Upper lobe of left lung (tissue), 6 donors: Measurements from ENCODE around the gene PEPD. TPM values are rescaled to one million over a fixed set of nuclear protein-coding genes. Genes with fewer than 3 reads are reported as not detected.
A peak's percentile ranks its signal among the peaks of the same experiment; 100 is the strongest.

Experiments used
- ATAC-seq, 2 donors: fragments of 200-7000 bp; cut with Tn5 transposase; one replicate each; pipeline ENCODE4 v1.9.1; 2022; ENCODE audit warnings: mild to moderate bottlenecking in 2 of 2, moderate library complexity in 2 of 2; ENCODE audit not compliant: low FRiP score in 2 of 2
- DNase-seq, 2 donors: peaks; one replicate each; pipeline ENCODE4 v3.0.0-alpha.2; 2019 to 2020
- H3K27ac ChIP-seq, 4 donors: fragments of 200-600 bp; sonication (generic); one replicate each; pipeline ENCODE4 v1.5.1; 2016 to 2019
- H3K27me3 ChIP-seq, 4 donors: fragments of 200-600 bp; sonication (generic); one replicate each; pipeline ENCODE4 v1.5.1; 2017 to 2019
- H3K36me3 ChIP-seq, 4 donors: fragments of 200-600 bp; sonication (generic); one replicate each; pipeline ENCODE4 v1.5.1; 2016 to 2019
- H3K4me1 ChIP-seq, 4 donors: fragments of 200-600 bp; sonication (generic); one replicate each; pipeline ENCODE4 v1.5.1; 2018 to 2019
- H3K4me3 ChIP-seq, 4 donors: fragments of 200-600 bp; sonication (generic); one replicate each; pipeline ENCODE4 v1.5.1; 2017 to 2019; ENCODE audit warnings: mild to moderate bottlenecking in 2 of 4, moderate library complexity in 1 of 4
- H3K9me3 ChIP-seq, 4 donors: fragments of 200-600 bp; sonication (generic); one replicate each; pipeline ENCODE4 v1.5.1; 2018 to 2019
- CTCF ChIP-seq, 6 experiments: fragments of 450-650 bp in 4 of 6; fragments of 200-600 bp in 2 of 6; sonication (generic) in 2 of 6; IDR thresholded peaks; one replicate each; pipeline ENCODE4 v1.5.1; 2016 to 2019; ENCODE audit warnings: antibody characterized with exemption in 6 of 6
- EP300 ChIP-seq, 4 donors: sonication (generic); formaldehyde crosslinking; IDR thresholded peaks; one replicate each; pipeline ENCODE4 v1.5.1; 2017; ENCODE audit warnings: antibody characterized with exemption in 4 of 4, control low read depth in 2 of 4
- POLR2A ChIP-seq, 4 donors: fragments of 450-650 bp; IDR thresholded peaks; one replicate each; pipeline ENCODE4 v1.5.1; 2016 to 2017; ENCODE audit warnings: antibody characterized with exemption in 4 of 4, mild to moderate bottlenecking in 2 of 4
- POLR2AphosphoS5 ChIP-seq, 2 donors: sonication (generic); formaldehyde crosslinking; IDR thresholded peaks; one replicate each; pipeline ENCODE4 v1.5.1; 2017; ENCODE audit warnings: antibody characterized with exemption in 2 of 2
- WGBS, 2 donors: methylation state at CpG; one replicate each; pipeline ENCODE4 v1.1.5; 2017 to 2018; 5-methylcytosine and 5-hydroxymethylcytosine counted together
- total RNA-seq, 6 donors: library from RNA; depleted of rRNA in 4 of 6; stranded (reverse); fragments of >200 nt in 4 of 6; gene quantifications; one replicate each; pipeline versions ENCODE4 v1.1.0 to v1.2.1, GENCODE V29; 2016 to 2021
- donor health status: DM: no; HTN: no; CAD: no; lungs with moderate emphysema.
- donor health status: DM: no; HTN: yes; CAD: no; lungs with severe emphysema.

PEPD gene
- total RNA-seq, 6 donors from 2014 or later, result 30.4 to 106 (median 80.6) TPM

- Histone ChIP-seq H3K4me3 (no peak overlapping the region), H3K27ac (no peak overlapping the region), H3K4me1 (peaks cover 0 to 10% (median 7%) of the 10 kb centered on the region in 4 donors), H3K9me3 (no peaks in the 10 kb centered on the region), H3K27me3 (no peaks in the 10 kb centered on the region), H3K36me3 (peaks cover 0 to 21% (median 9%) of the 10 kb centered on the region in 4 donors)
- DNase-seq (no peak), ATAC-seq (no peak)
- TF ChIP-seq CTCF (IDR thresholded peaks at IDR 0.05) (no peak), EP300 (IDR thresholded peaks at IDR 0.05) (no peak), POLR2AphosphoS5 (IDR thresholded peaks at IDR 0.05) (no peak), POLR2A (IDR thresholded peaks at IDR 0.05) (no peak)
- WGBS, 2 donors, result 78 to 95% methylated on average over 8 to 13 of the region's 13 CpGs
Measured at GRCh38 chr19:33408116-33408515, 113.5 kb downstream of the PEPD start.

- Histone ChIP-seq H3K9me3 (no peaks in the 10 kb centered on the region), H3K4me3 (no peak overlapping the region), H3K4me1 (peaks cover 0 to 14% (median 11%) of the 10 kb centered on the region in 4 donors), H3K27me3 (no peaks in the 10 kb centered on the region), H3K36me3 (peaks cover 0 to 21% (median 9%) of the 10 kb centered on the region in 4 donors), H3K27ac (no peak overlapping the region)
- DNase-seq (peak in 1 of 2 donors; percentile 28), ATAC-seq (no peak)
- no peak for TF ChIP-seq POLR2AphosphoS5 (IDR thresholded peaks at IDR 0.05)
- TF ChIP-seq EP300 (IDR thresholded peaks at IDR 0.05), result no peak
- TF ChIP-seq POLR2A (IDR thresholded peaks at IDR 0.05), result no peak
- TF ChIP-seq CTCF (IDR thresholded peaks at IDR 0.05), result no peak
- WGBS, 2 donors, result 65 to 81% methylated on average over 9 to 12 of the region's 12 CpGs
Measured at GRCh38 chr19:33407716-33408115, 113.9 kb downstream of the PEPD start.

- 57 to 64% methylated on average over 2 to 9 of the region's 9 CpGs for WGBS, 2 donors
Measured at GRCh38 chr19:33407140-33407551, 114.4 kb downstream of the PEPD start.

GRCh38 chr19:33406521-33407139 lies 115.0 kb downstream of the PEPD start:
- no peak for TF ChIP-seq POLR2AphosphoS5 (IDR thresholded peaks at IDR 0.05)
- peak; percentile 93 to 98 (median 96) for TF ChIP-seq CTCF (IDR thresholded peaks at IDR 0.05)
- Histone ChIP-seq H3K4me3 (no peak overlapping the region), H3K27ac (no peak overlapping the region), H3K4me1 (peaks cover 0 to 16% (median 13%) of the 10 kb centered on the region in 4 donors), H3K9me3 (no peaks in the 10 kb centered on the region), H3K36me3 (peaks cover 0 to 19% (median 8%) of the 10 kb centered on the region in 4 donors), H3K27me3 (no peaks in the 10 kb centered on the region)
- ATAC-seq (peak; percentile 71 to 80), DNase-seq (peak; percentile 64 to 77)
- 40 to 61% methylated on average over 2 to 13 of the region's 13 CpGs for WGBS, 2 donors

More at GRCh38 chr19:33407140-33407551, 114.4 kb downstream of the PEPD start:
- Histone ChIP-seq H3K4me1 (peaks cover 0 to 16% (median 13%) of the 10 kb centered on the region in 4 donors), H3K36me3 (peaks cover 0 to 21% (median 9%) of the 10 kb centered on the region in 4 donors), H3K27ac (no peak overlapping the region), H3K9me3 (no peaks in the 10 kb centered on the region), H3K4me3 (no peak overlapping the region), H3K27me3 (no peaks in the 10 kb centered on the region)
- peak in 1 of 2 donors; percentile 58 for DNase-seq
- TF ChIP-seq POLR2AphosphoS5 (IDR thresholded peaks at IDR 0.05) (no peak), CTCF (IDR thresholded peaks at IDR 0.05) (peak in 2 of 6 experiments; percentile 10 to 11)
- ATAC-seq, result peak in 1 of 2 donors; percentile 2
